ENCODE measurements around the gene ADGRG3.

ADGRG3 gene

DNA sequence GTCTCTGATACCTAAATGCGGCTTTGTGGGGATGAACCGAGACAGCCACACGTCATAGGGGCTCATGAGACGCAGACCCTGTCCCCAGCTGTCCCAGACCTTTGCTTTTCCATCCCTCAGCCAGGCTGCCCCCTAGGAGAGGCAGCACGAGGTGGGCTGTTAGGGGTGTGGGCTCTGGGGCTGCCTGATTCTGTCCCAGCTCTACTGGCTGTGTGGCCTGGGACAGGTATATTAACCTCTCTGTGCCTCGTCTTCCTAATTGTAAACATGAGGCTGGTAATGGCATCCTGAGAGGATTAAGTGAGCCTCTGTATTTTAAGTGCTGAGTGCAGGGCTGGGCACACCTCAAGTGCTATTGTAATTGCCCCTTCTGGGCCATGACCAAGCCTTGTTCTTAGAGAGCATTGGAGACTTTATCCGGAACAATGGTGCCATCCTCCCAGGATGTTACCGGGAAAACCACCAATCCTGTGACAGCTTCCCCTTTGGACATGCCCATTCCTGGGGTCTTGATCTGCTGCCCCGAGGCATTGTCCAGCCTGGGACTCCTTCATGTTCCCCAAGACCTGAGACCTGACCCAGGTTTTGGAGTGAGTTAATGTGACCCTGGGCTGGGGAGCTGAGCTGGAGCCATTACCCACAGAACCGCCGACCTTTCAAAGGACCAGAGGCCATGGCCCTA lies 34.6 kb upstream of the ADGRG3 start:
- TF ChIP-seq, protein P1, sequence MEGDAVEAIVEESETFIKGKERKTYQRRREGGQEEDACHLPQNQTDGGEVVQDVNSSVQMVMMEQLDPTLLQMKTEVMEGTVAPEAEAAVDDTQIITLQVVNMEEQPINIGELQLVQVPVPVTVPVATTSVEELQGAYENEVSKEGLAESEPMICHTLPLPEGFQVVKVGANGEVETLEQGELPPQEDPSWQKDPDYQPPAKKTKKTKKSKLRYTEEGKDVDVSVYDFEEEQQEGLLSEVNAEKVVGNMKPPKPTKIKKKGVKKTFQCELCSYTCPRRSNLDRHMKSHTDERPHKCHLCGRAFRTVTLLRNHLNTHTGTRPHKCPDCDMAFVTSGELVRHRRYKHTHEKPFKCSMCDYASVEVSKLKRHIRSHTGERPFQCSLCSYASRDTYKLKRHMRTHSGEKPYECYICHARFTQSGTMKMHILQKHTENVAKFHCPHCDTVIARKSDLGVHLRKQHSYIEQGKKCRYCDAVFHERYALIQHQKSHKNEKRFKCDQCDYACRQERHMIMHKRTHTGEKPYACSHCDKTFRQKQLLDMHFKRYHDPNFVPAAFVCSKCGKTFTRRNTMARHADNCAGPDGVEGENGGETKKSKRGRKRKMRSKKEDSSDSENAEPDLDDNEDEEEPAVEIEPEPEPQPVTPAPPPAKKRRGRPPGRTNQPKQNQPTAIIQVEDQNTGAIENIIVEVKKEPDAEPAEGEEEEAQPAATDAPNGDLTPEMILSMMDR (IDR thresholded peaks at IDR 0.05): no peak
- no peak for TF ChIP-seq ZFX (IDR thresholded peaks at IDR 0.05; ENCODE audit: borderline replicate concordance)
- H3K27ac ChIP-seq: no peak overlapping the region

DNA sequence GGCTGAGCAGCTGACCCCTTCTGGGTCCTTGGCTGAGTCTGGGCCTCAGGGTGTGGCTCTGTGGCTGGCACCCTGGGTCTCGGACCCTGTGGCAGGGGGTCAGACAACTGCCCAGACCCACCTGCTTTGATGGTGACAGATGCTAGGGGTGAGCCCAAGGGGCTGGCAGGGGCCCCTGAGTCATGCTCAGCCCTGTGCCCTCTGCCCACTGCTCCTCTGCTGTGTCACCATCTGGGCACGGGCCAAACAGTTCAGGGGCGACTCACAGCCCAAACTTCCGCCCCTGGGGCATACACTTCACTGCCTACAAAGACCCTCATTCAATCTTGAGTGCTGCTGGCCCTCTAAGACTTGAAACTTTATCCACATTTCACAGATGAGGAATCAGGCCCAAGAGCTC lies 33.9 kb upstream of the ADGRG3 start:
- TF ChIP-seq, protein P1 (IDR thresholded peaks at IDR 0.05): no peak
- TF ChIP-seq ZFX (IDR thresholded peaks at IDR 0.05; ENCODE audit: borderline replicate concordance): no peak
- no peak overlapping the region for H3K27ac ChIP-seq

DNA sequence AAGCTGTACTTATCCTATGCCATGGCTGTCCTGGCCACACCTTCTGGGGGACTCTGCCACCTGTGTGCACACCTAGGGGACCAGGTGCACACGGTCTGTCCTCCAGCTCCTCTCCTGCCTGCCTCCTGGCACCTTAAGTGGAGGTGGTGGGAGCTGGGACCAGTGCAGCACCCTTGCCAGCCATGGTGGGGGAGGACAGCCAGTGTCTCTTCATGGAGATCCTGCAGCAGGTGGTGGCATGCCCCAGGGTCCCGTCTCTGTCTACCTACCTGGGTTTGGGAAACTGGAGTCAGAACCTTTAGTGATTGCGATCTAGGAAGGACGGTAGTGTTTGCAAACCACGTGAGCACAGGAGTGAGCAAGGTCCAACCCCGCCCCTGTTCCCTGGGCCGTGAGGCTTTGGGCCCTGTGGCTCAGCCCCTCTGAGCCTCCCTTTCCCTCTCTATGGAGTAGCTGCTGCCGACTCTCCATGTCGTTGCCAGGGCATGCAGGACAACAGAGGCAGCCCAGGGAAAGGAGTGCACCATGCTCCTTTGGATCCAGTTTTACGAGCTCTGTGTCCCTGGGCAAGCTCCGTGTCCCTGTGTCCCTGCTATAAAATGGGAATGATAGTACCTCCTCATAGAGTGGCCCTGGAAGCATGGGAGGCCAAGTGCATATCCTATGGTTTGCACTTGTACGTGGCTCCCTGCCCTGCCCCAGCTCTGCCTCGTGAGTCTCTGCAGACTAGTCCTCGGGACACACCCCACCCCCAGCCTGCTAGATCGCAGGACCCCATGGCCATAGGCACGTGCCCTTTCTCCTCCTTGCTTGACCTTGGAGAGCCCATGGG lies 32.6 kb upstream of the ADGRG3 start:
- H3K27ac ChIP-seq: peak overlapping the region; percentile 42
- TF ChIP-seq, protein P1 (IDR thresholded peaks at IDR 0.05): no peak
- TF ChIP-seq ZFX (IDR thresholded peaks at IDR 0.05; ENCODE audit: borderline replicate concordance): no peak

DNA sequence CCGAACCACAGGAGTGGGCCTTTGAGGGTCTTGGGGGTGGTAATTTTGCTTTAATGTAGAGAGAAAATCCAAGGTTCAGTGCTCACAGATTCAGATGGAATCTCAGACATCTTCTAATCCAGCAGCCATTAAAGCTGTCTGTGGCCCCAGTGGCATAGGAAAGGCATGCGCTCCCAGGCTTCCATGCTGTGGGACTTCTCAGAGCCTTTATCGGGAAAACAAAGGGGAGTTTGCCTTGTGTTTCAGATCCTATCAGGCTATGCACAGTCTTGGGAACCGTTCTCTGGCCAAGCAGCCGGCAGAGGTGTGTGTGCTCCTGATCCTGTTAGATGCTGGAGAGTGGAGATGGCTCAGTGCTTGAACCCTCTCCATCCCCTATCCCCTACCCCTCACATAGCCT lies 31.9 kb upstream of the ADGRG3 start:
- no peak overlapping the region for H3K27ac ChIP-seq
- TF ChIP-seq, protein P1 (IDR thresholded peaks at IDR 0.05): no peak
- TF ChIP-seq ZFX (IDR thresholded peaks at IDR 0.05; ENCODE audit: borderline replicate concordance): no peak

DNA sequence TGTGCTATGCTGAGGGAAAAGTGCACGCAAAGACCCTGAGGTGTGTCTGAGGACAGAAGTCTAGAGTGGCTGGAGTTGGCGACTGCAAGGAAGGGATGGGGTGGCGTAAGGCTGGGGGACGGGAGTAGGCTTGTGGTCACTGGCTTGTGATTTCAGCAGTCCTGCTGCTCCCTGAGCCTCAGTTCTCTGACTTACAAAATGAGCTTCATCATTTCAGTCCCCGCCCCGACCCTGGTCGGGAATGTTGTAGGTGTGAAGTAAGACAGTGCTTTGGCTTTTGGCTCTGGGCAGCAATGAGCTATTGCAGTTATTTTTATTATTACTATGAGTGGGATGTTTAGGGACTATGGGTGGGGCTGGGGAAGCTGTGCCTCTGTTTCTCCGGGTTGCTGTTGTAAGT lies 31.1 kb upstream of the ADGRG3 start:
- TF ChIP-seq ZFX (IDR thresholded peaks at IDR 0.05; ENCODE audit: borderline replicate concordance): no peak
- TF ChIP-seq, protein P1 (IDR thresholded peaks at IDR 0.05): no peak
- no peak overlapping the region for H3K27ac ChIP-seq

DNA sequence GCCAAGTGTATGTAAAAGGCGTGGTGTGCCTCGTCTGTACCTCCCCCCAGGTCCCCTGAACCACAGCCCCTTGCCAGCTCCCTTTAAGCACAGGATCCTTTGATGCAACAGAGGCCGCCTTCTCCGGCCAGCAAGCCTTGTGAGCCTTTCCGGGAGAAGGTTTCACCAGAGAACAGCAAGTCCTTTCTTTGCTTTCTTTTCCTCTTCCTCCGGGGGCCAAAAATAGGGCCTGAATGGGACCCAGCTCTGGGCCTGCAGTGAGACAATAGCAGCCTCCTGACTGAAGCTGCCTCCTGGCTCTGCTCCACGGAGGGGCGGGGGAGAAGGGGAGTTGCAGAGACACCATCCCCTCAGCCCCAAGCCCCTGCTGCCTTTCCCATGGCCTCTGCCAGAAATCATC lies 30.7 kb upstream of the ADGRG3 start:
- TF ChIP-seq, protein P1 (IDR thresholded peaks at IDR 0.05): no peak
- TF ChIP-seq ZFX (IDR thresholded peaks at IDR 0.05; ENCODE audit: borderline replicate concordance): no peak
- H3K27ac ChIP-seq: no peak overlapping the region

DNA sequence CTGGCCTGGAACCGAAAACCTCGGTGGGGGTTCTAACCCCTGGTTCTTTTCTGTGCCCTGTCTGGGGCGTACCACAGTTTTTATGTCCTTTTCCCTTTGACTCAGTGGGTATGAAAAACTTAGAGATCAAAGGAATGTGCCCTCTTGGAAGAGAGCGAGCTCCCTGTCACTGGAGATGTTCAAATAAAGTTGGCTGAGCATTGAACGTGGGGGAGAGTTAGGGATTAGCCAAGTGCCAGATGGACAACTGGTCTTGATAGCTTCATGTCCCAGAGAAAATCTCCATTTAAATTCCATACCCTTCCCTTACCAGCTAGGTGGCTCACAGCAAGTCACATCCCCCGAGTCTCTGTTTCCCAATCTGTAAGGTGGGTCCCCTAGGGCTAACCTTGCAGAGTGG lies 30.1 kb upstream of the ADGRG3 start:
- TF ChIP-seq, protein P1 (IDR thresholded peaks at IDR 0.05): no peak
- no peak for TF ChIP-seq ZFX (IDR thresholded peaks at IDR 0.05; ENCODE audit: borderline replicate concordance)
- H3K27ac ChIP-seq: no peak overlapping the region
